Measurements from ENCODE around the gene CSKMT. TPM values are rescaled to one million over a fixed set of nuclear protein-coding genes. Genes with fewer than 3 reads are reported as not detected.

Gene CSKMT
- total RNA-seq, 2 donors from 2014 or later, result 9.4 to 27.0 TPM

DNA sequence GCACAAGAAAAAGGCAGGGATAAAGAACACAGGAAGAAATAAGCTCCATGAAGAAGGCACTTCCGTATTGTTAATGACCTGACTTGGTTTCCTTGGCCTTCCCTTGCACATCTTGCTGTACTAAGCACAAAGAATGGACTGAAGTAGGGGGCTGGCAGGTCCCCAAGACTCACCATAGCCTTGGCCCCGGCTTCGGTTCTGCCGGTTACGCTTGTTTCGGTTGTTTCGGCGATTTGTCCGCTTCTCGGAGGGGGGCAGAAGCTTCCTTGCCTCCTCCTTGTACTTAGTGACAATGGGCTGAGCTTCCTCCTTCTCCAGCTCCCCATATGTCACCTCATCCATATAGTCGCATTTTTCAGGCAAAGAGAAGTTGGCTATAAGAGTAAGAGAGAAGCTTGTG is 51.7 kb downstream of the CSKMT start:
- H3K4me1 ChIP-seq, result no peaks in the 10 kb centered on the region
- no peak for DNase-seq
- H3K27ac ChIP-seq, result no peak overlapping the region
- no peaks in the 10 kb centered on the region for H3K27me3 ChIP-seq
- H3K9me3 ChIP-seq, result no peaks in the 10 kb centered on the region
- no peak overlapping the region for H3K4me3 ChIP-seq
- H3K9ac ChIP-seq (ENCODE audit: low read depth in 2 of 2, low read length in 2 of 2), result no peak overlapping the region
- intact Hi-C loops (cut with DNase I), result loop anchor here (10.0 kb wide), 1 partner anchor 48 kb away; the partner anchor contains the start of gene POLR2G
- H3K36me3 ChIP-seq, result peaks cover 35% of the 10 kb centered on the region
- TF ChIP-seq CTCF (IDR thresholded peaks at IDR 0.05), result no peak

Other genes starting within 250 kb of the CSKMT start
- 1 to 10 TPM in 1 of 2 donors, not detected in 1; 2.3 TPM for gene SCGB1A1, start 246.3 kb upstream of the CSKMT start, total RNA-seq
- gene AHNAK, start 118.5 kb upstream of the CSKMT start, total RNA-seq, result 100 to 1,000 TPM; 458 to 631 TPM
- 1,000 to 10,000 TPM; 1,328 to 1,358 TPM for gene EEF1G, start 91.4 kb upstream of the CSKMT start, total RNA-seq
- 10 to 100 TPM; 11.1 to 26.2 TPM for gene TUT1, start 73.8 kb upstream of the CSKMT start, total RNA-seq
- 100 to 1,000 TPM in 1 of 2 donors, 10 to 100 TPM in 1; 91.0 to 133 TPM for gene MTA2, start 63.4 kb upstream of the CSKMT start, total RNA-seq
- gene EML3, start 52.5 kb upstream of the CSKMT start, total RNA-seq, result 10 to 100 TPM; 37.5 to 58.7 TPM
- 1 to 10 TPM; 3.2 to 3.6 TPM for gene ROM1, start 52.1 kb upstream of the CSKMT start, total RNA-seq
- 10 to 100 TPM; 21.8 to 37.7 TPM for gene B3GAT3, start 43.3 kb upstream of the CSKMT start, total RNA-seq
- 100 to 1,000 TPM; 252 to 303 TPM for gene GANAB, start 18.7 kb upstream of the CSKMT start, total RNA-seq
- 10 to 100 TPM; 19.1 to 27.7 TPM for gene INTS5, start 12.0 kb upstream of the CSKMT start, total RNA-seq
- 100 to 1,000 TPM in 1 of 2 donors, 10 to 100 TPM in 1; 57.9 to 105 TPM for gene C11orf98, start 102 bp upstream of the CSKMT start, total RNA-seq
- 10 to 100 TPM; 13.9 to 23.2 TPM for gene UQCC3, start 6.4 kb downstream of the CSKMT start, total RNA-seq
- 10 to 100 TPM in 1 of 2 donors, 1 to 10 TPM in 1; 7.1 to 12.3 TPM for gene LBHD1, start 7.0 kb downstream of the CSKMT start, total RNA-seq
- 10 to 100 TPM; 74.8 to 87.8 TPM for gene UBXN1, start 13.8 kb downstream of the CSKMT start, total RNA-seq
- 1 to 10 TPM in 1 of 2 donors, under 1 TPM in 1; 0.82 to 3.3 TPM for gene LRRN4CL, start 24.2 kb downstream of the CSKMT start, total RNA-seq
- 10 to 100 TPM; 36.5 to 65.5 TPM for gene BSCL2, start 42.1 kb downstream of the CSKMT start, total RNA-seq
- under 1 TPM in 1 of 2 donors, not detected in 1; 0.56 TPM for gene GNG3, start 42.4 kb downstream of the CSKMT start, total RNA-seq
- 10 to 100 TPM; 50.5 to 59.3 TPM for gene HNRNPUL2, start 62.1 kb downstream of the CSKMT start, total RNA-seq
- gene TTC9C, start 63.2 kb downstream of the CSKMT start, total RNA-seq, result 10 to 100 TPM; 34.2 to 39.8 TPM
- gene ZBTB3, start 88.8 kb downstream of the CSKMT start, total RNA-seq, result 10 to 100 TPM; 10.8 to 18.7 TPM
- gene POLR2G, start 96.3 kb downstream of the CSKMT start, total RNA-seq, result 10 to 100 TPM; 40.3 to 54.5 TPM
- 10 to 100 TPM; 15.3 to 26.6 TPM for gene TAF6L, start 106.1 kb downstream of the CSKMT start, total RNA-seq
- gene TMEM179B, start 122.1 kb downstream of the CSKMT start, total RNA-seq, result 10 to 100 TPM; 46.7 to 54.5 TPM
- 10 to 100 TPM; 15.8 to 26.0 TPM for gene TMEM223, start 126.7 kb downstream of the CSKMT start, total RNA-seq
- gene NXF1, start 140.1 kb downstream of the CSKMT start, total RNA-seq, result 10 to 100 TPM; 39.2 to 50.9 TPM
- gene STX5, start 166.7 kb downstream of the CSKMT start, total RNA-seq, result 10 to 100 TPM; 38.0 to 43.3 TPM
- gene TEX54, start 167.5 kb downstream of the CSKMT start, total RNA-seq, result not detected
- 10 to 100 TPM; 27.4 to 43.3 TPM for gene WDR74, start 174.3 kb downstream of the CSKMT start, total RNA-seq
- 100 to 1,000 TPM in 1 of 2 donors, 10 to 100 TPM in 1; 70.4 to 116 TPM for gene SLC3A2, start 215.6 kb downstream of the CSKMT start, total RNA-seq

Measured in colonic mucosa (tissue), 4 donors.